NCI-H2171 (cell line): ENCODE results near the gene WASF2.
A peak's percentile ranks its signal among the peaks of the same experiment; 100 is the strongest.
"Not testable (repeated sequence)": the region's sequence is repeated elsewhere in the genome, so short reads cannot be mapped to it uniquely, and the experiment has no call there.

Experiments used
- DNase-seq: peaks from one replicate; lab custom pipeline; 2025; lab: John Stamatoyannopoulos, UW

WASF2 gene

GRCh38 chr1:27496604-27497155, 6.7 kb upstream of the WASF2 start:
- peak; percentile 62 for DNase-seq

- DNase-seq: no peak
These were observed 2.8 kb upstream of the WASF2 start for GRCh38 chr1:27492796-27493195.

- DNase-seq: no peak
These were observed 2.1 kb upstream of the WASF2 start for GRCh38 chr1:27491748-27492700.

GRCh38 chr1:27489501-27489972, 430 bp downstream of the WASF2 start:
- DNase-seq: peak; percentile 68

GRCh38 chr1:27487966-27488884, 1.7 kb downstream of the WASF2 start:
- DNase-seq: no peak

- DNase-seq: no peak
These were observed 4.6 kb downstream of the WASF2 start for GRCh38 chr1:27485363-27485762.

GRCh38 chr1:27483659-27484058, 6.3 kb downstream of the WASF2 start:
- DNase-seq: no peak

- no peak for DNase-seq
These were observed 7.9 kb downstream of the WASF2 start for GRCh38 chr1:27481994-27482620.

GRCh38 chr1:27478098-27478497, 11.9 kb downstream of the WASF2 start:
- no peak for DNase-seq

- DNase-seq: no peak
These were observed 13.7 kb downstream of the WASF2 start for GRCh38 chr1:27476237-27476636.

- no peak for DNase-seq
These were observed 14.2 kb downstream of the WASF2 start for GRCh38 chr1:27475720-27476119.

GRCh38 chr1:27473755-27474154, 16.2 kb downstream of the WASF2 start:
- no peak for DNase-seq

- DNase-seq: not testable (repeated sequence)
These were observed 17.9 kb downstream of the WASF2 start for GRCh38 chr1:27472098-27472497.

GRCh38 chr1:27471477-27471876, 18.5 kb downstream of the WASF2 start:
- DNase-seq: no peak

- no peak for DNase-seq
These were observed 20.6 kb downstream of the WASF2 start for GRCh38 chr1:27469334-27469733.

GRCh38 chr1:27468378-27468777, 21.6 kb downstream of the WASF2 start:
- DNase-seq: not testable (repeated sequence)

- DNase-seq: no peak
These were observed 24.9 kb downstream of the WASF2 start for GRCh38 chr1:27464926-27465647.

- not testable (repeated sequence) for DNase-seq
These were observed 26.1 kb downstream of the WASF2 start for GRCh38 chr1:27463916-27464315.

GRCh38 chr1:27458521-27458920, 31.4 kb downstream of the WASF2 start:
- not testable (repeated sequence) for DNase-seq

GRCh38 chr1:27455139-27455811, 34.7 kb downstream of the WASF2 start:
- DNase-seq: no peak
